Muscle of back (tissue), 11 donors: ENCODE results near the gene CNN1. TPM values are rescaled to one million over a fixed set of nuclear protein-coding genes. Genes with fewer than 3 reads are reported as not detected.
"Not testable (repeated sequence)": the region's sequence is repeated elsewhere in the genome, so short reads cannot be mapped to it uniquely, and the experiment has no call there.

Experiments
- DNase-seq, 3 donors: peaks; one replicate each; pipeline versions ENCODE4 v3.0.0 to v3.0.0-alpha.2; 2013
- polyA plus RNA-seq, 10 donors: library from polyadenylated mRNA; unstranded; fragments of 120-200 nt; gene quantifications; one replicate each; pipeline ENCODE4 v1.2.1, GENCODE V29; 2013; ENCODE audit not compliant: insufficient read length in 10 of 10

Gene CNN1
- polyA plus RNA-seq, 10 donors, result 63.4 to 203 (median 124) TPM

DNA sequence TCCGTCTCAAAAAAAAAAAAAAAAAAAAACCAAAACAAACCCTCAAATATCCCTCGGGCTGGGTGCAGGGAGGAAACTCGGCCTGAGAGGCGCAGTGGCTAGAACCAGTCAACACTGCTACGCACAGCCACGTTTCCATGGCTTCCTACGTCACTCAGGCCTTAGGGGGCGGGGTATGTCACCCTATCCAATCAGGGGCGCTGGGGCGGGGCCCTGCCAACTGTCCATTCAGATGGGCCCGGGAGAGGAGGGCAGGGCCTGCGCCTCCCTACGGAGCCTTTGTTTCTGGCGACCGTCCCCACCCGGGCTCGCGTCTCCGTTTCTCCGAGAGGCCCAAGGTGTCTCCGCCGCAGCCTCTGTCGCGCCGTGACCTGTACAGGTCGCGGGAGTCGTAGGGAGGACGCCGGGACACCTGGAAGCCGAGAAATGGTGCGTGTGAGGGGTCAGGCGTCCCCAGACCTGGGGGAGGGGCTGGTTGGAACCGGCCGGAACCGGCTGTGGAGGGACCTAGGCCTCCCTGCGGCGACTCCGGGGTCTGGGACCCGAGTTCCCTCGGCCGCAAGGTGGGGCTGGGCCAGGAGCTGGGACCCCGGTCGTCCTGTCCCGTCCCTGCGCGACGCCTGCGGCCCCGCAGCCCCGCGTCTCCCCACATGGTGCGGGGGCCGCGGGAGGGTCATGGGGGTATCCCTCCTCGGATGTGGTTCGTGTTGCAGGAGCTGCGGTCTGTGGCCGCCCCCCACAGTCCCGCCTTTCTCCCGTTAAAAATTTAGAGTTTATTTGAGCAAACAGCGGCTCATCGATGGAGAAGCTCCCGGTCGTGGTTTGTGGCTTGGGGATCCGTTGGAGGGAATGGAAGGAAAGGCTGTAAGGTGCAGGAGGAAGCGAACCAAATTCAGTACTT, 58.8 kb downstream of the CNN1 start, which contains the start of gene ZNF627:
ZNF627 (plus strand) TSS at position 282 of the 901 bp plus-strand sequence; CDS start at position 427, 145 bp downstream.
- DNase-seq, result peak; percentile 98 to 99 (median 99)

DNA sequence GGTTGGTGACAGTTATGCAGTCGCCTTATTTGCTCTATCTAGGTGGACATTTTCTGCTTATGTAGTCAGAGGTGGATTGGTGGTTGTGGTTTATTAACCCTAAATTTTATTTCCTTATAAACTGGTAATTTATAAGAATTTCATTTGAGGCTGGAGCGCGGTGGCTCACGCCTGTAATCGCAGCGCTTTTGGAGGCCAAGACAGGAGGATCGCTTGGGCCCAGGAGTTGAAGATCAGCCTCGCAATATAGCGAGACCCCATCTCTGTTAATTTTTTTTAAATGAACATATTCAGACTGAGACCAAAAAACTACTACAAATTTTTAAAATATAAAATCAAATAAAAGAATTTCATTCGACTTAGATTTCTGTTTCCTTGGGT, 59.4 kb downstream of the CNN1 start:
- DNase-seq, result no peak

DNA sequence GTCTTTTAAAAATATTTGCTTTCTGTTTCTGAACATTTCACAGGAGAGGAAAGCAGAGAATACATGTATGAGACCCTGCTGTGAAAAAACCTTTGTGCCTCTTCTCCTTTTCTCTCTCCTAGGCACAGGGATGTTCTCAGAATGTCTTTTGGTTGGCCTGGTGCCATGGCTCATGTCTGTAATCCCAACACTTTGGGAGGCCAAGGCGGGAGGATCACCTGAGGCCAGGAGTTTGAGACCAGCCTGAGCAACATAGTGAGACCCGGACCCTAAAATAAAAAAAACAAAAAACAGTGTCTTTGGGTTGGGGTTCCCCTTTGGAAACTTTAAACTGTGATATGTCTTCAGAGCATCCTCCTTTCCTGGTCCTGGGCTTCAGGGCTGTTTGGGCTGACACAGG, 60.1 kb downstream of the CNN1 start:
- DNase-seq, result no peak

DNA sequence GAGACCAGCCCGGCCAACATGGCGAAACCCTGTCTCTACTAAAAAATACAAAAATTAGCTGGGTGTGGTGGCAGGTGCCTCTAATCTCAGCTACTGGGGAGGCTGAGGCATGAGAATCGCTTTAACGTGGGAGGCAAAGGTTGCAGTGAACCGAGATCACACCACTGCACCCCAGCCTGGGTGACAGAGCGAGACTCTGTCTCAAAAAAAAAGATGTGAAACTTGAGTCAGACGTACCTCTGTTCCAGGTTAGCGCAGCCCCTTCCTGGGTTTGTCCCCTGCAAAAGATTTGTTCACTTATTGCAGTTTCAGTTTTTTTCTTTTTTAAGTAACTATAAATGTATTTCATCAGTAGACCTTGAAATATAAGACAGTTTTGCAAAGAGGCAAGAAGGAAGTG, 61.1 kb downstream of the CNN1 start:
- DNase-seq, result not testable (repeated sequence)

Other genes with a start within 250 kb of the CNN1 start
- gene TSPAN16, start 242.7 kb upstream of the CNN1 start, polyA plus RNA-seq, result under 1 TPM in 1 of 10 donors, not detected in 9; 0.22 TPM
- gene RAB3D, start 199.2 kb upstream of the CNN1 start, polyA plus RNA-seq, result 10 to 100 TPM in 2 of 10 donors, 1 to 10 TPM in 8; 5.2 to 12.5 (median 6.2) TPM
- 10 to 100 TPM; 35.7 to 44.1 (median 39.9) TPM for gene TMEM205, start 192.6 kb upstream of the CNN1 start, polyA plus RNA-seq
- 10 to 100 TPM in 4 of 10 donors, 1 to 10 TPM in 6; 4.9 to 13.4 (median 9.0) TPM for gene CCDC159, start 192.3 kb upstream of the CNN1 start, polyA plus RNA-seq
- gene PLPPR2, start 183.4 kb upstream of the CNN1 start, polyA plus RNA-seq, result 10 to 100 TPM in 9 of 10 donors, 1 to 10 TPM in 1; 9.4 to 15.6 (median 12.6) TPM
- gene SWSAP1, start 164.2 kb upstream of the CNN1 start, polyA plus RNA-seq, result 1 to 10 TPM in 7 of 10 donors, under 1 TPM in 3; 0.85 to 2.1 (median 1.4) TPM
- gene EPOR, start 154.5 kb upstream of the CNN1 start, polyA plus RNA-seq, result 1 to 10 TPM; 2.6 to 3.9 (median 3.1) TPM
- 1 to 10 TPM in 1 of 10 donors, under 1 TPM in 9; 0.32 to 1.7 (median 0.62) TPM for gene RGL3, start 119.5 kb upstream of the CNN1 start, polyA plus RNA-seq
- gene ODAD3, start 103.7 kb upstream of the CNN1 start, polyA plus RNA-seq, result under 1 TPM in 9 of 10 donors, not detected in 1; 0.16 to 0.46 (median 0.26) TPM
- 100 to 1,000 TPM; 136 to 229 (median 180) TPM for gene PRKCSH, start 103.2 kb upstream of the CNN1 start, polyA plus RNA-seq
- under 1 TPM in 4 of 10 donors, not detected in 6; 0.07 to 0.34 (median 0.22) TPM for gene ELAVL3, start 57.8 kb upstream of the CNN1 start, polyA plus RNA-seq
- gene ZNF653, start 33.0 kb upstream of the CNN1 start, polyA plus RNA-seq, result 1 to 10 TPM; 3.6 to 7.0 (median 5.9) TPM
- 10 to 100 TPM; 29.7 to 48.4 (median 39.1) TPM for gene ECSIT, start 9.7 kb upstream of the CNN1 start, polyA plus RNA-seq
- 10 to 100 TPM; 26.8 to 42.6 (median 31.7) TPM for gene ELOF1, start 20.4 kb downstream of the CNN1 start, polyA plus RNA-seq
- 1 to 10 TPM; 1.0 to 4.6 (median 2.4) TPM for gene ACP5, start 38.8 kb downstream of the CNN1 start, polyA plus RNA-seq
- gene ZNF627, start 58.6 kb downstream of the CNN1 start, polyA plus RNA-seq, result 10 to 100 TPM; 12.2 to 17.6 (median 14.3) TPM
- 1 to 10 TPM; 3.3 to 5.3 (median 4.5) TPM for gene ZNF823, start 200.1 kb downstream of the CNN1 start, polyA plus RNA-seq
- gene ZNF441, start 228.1 kb downstream of the CNN1 start, polyA plus RNA-seq, result 1 to 10 TPM; 5.5 to 9.4 (median 7.1) TPM